Skeletal muscle satellite cell (primary cell): Measurements from ENCODE around the gene CDC14A.
"Not testable (repeated sequence)": the region's sequence is repeated elsewhere in the genome, so short reads cannot be mapped to it uniquely, and the experiment has no call there.

ENCODE experiments used
- H3K27me3 ChIP-seq: 2 replicates; pipeline ENCODE4 v1.7.0; 2013; ENCODE audit warnings: low read length; ENCODE audit not compliant: control insufficient read depth, insufficient read depth
- H3K36me3 ChIP-seq: 2 replicates; pipeline ENCODE4 v1.7.0; 2013; ENCODE audit warnings: mild to moderate bottlenecking, control low read depth, low read length; ENCODE audit not compliant: insufficient read depth
- H3K4me1 ChIP-seq: 2 replicates; pipeline ENCODE4 v1.7.0; 2013; ENCODE audit warnings: low read length; ENCODE audit not compliant: control insufficient read depth, insufficient read depth
- H3K4me2 ChIP-seq: 2 replicates; pipeline ENCODE4 v1.7.0; 2013; ENCODE audit warnings: mild to moderate bottlenecking, low read length
- H3K4me3 ChIP-seq: 2 replicates; pipeline ENCODE4 v1.7.0; 2013; ENCODE audit warnings: low read length
- H3K9ac ChIP-seq: 2 replicates; pipeline ENCODE4 v1.7.0; 2013; ENCODE audit warnings: mild to moderate bottlenecking, low read depth, low read length, moderate library complexity
- H3K9me3 ChIP-seq: replicated peaks from 2 replicates; pipeline ENCODE4 v1.7.0; 2013; ENCODE audit warnings: mild to moderate bottlenecking, control low read depth, low read length

Gene CDC14A

GRCh38 chr1:100339735-100340134, 12.6 kb upstream of the CDC14A start:
- H3K27me3 ChIP-seq = peaks cover 17% of the 10 kb centered on the region
- H3K4me1 ChIP-seq, H3K4me3 ChIP-seq, H3K9ac ChIP-seq, H3K9me3 ChIP-seq, H3K4me2 ChIP-seq, H3K36me3 ChIP-seq: not testable (repeated sequence)

- Histone ChIP-seq H3K4me2 (no peak overlapping the region), H3K4me3 (no peak overlapping the region), H3K4me1 (no peaks in the 10 kb centered on the region), H3K9me3 (no peaks in the 10 kb centered on the region), H3K9ac (no peak overlapping the region), H3K36me3 (no peaks in the 10 kb centered on the region), H3K27me3 (peaks cover 10% of the 10 kb centered on the region)
Observed at GRCh38 chr1:100340494-100340893, 11.8 kb upstream of the CDC14A start.

GRCh38 chr1:100342348-100342747, 10.0 kb upstream of the CDC14A start:
- Histone ChIP-seq H3K4me1 (no peaks in the 10 kb centered on the region), H3K27me3 (peaks cover 7% of the 10 kb centered on the region), H3K36me3 (no peaks in the 10 kb centered on the region), H3K9ac (no peak overlapping the region), H3K4me3 (no peak overlapping the region), H3K4me2 (no peak overlapping the region), H3K9me3 (no peaks in the 10 kb centered on the region)

GRCh38 chr1:100343897-100344296, 8.4 kb upstream of the CDC14A start:
- Histone ChIP-seq H3K36me3 (no peaks in the 10 kb centered on the region), H3K9me3 (no peaks in the 10 kb centered on the region), H3K9ac (no peak overlapping the region), H3K27me3 (no peaks in the 10 kb centered on the region), H3K4me2 (no peak overlapping the region), H3K4me3 (no peak overlapping the region), H3K4me1 (no peaks in the 10 kb centered on the region)

- Histone ChIP-seq H3K4me2 (no peak overlapping the region), H3K4me3 (no peak overlapping the region), H3K9ac (no peak overlapping the region), H3K27me3 (no peaks in the 10 kb centered on the region), H3K4me1 (no peaks in the 10 kb centered on the region), H3K36me3 (no peaks in the 10 kb centered on the region), H3K9me3 (no peaks in the 10 kb centered on the region)
Observed at GRCh38 chr1:100344774-100345173, 7.5 kb upstream of the CDC14A start.

- no peaks in the 10 kb centered on the region for H3K27me3 ChIP-seq
- no peaks in the 10 kb centered on the region for H3K36me3 ChIP-seq
- H3K9me3 ChIP-seq = no peaks in the 10 kb centered on the region
- no peak overlapping the region for H3K9ac ChIP-seq
- no peaks in the 10 kb centered on the region for H3K4me1 ChIP-seq
- no peak overlapping the region for H3K4me3 ChIP-seq
- no peak overlapping the region for H3K4me2 ChIP-seq
Observed at GRCh38 chr1:100346387-100346786, 5.9 kb upstream of the CDC14A start.

- no peak overlapping the region for H3K4me3 ChIP-seq
- H3K4me1 ChIP-seq = no peaks in the 10 kb centered on the region
- no peak overlapping the region for H3K4me2 ChIP-seq
- H3K9ac ChIP-seq = no peak overlapping the region
- H3K9me3 ChIP-seq = no peaks in the 10 kb centered on the region
- no peaks in the 10 kb centered on the region for H3K36me3 ChIP-seq
- H3K27me3 ChIP-seq = no peaks in the 10 kb centered on the region
Observed at GRCh38 chr1:100347009-100347966, 5.0 kb upstream of the CDC14A start.

GRCh38 chr1:100348549-100349144, 3.7 kb upstream of the CDC14A start:
- Histone ChIP-seq H3K4me3 (no peak overlapping the region), H3K4me1 (peaks cover 4% of the 10 kb centered on the region), H3K9ac (no peak overlapping the region), H3K27me3 (no peaks in the 10 kb centered on the region), H3K9me3 (no peaks in the 10 kb centered on the region), H3K36me3 (no peaks in the 10 kb centered on the region), H3K4me2 (no peak overlapping the region)

- Histone ChIP-seq H3K9ac (no peak overlapping the region), H3K9me3 (no peaks in the 10 kb centered on the region), H3K36me3 (no peaks in the 10 kb centered on the region), H3K4me1 (peaks cover 10% of the 10 kb centered on the region), H3K4me2 (no peak overlapping the region), H3K27me3 (no peaks in the 10 kb centered on the region), H3K4me3 (no peak overlapping the region)
Observed at GRCh38 chr1:100349246-100349645, 3.1 kb upstream of the CDC14A start.

- no peaks in the 10 kb centered on the region for H3K36me3 ChIP-seq
- peaks cover 18% of the 10 kb centered on the region for H3K4me1 ChIP-seq
- peak overlapping the region; percentile 96 for H3K4me3 ChIP-seq
- H3K27me3 ChIP-seq = no peaks in the 10 kb centered on the region
- peak overlapping the region; percentile 87 for H3K4me2 ChIP-seq
- H3K9ac ChIP-seq = peak overlapping the region; percentile 89
- no peaks in the 10 kb centered on the region for H3K9me3 ChIP-seq
Observed at GRCh38 chr1:100350787-100351094, 1.6 kb upstream of the CDC14A start.

- Histone ChIP-seq H3K4me1 (peaks cover 18% of the 10 kb centered on the region), H3K27me3 (no peaks in the 10 kb centered on the region), H3K9me3 (no peaks in the 10 kb centered on the region), H3K36me3 (no peaks in the 10 kb centered on the region), H3K9ac (peak overlapping the region; percentile 89), H3K4me2 (peak overlapping the region; percentile 87), H3K4me3 (peak overlapping the region; percentile 96)
Observed at GRCh38 chr1:100351095-100351887, 1.0 kb upstream of the CDC14A start.
